ENCODE results near the gene TMEM126A.

DNA sequence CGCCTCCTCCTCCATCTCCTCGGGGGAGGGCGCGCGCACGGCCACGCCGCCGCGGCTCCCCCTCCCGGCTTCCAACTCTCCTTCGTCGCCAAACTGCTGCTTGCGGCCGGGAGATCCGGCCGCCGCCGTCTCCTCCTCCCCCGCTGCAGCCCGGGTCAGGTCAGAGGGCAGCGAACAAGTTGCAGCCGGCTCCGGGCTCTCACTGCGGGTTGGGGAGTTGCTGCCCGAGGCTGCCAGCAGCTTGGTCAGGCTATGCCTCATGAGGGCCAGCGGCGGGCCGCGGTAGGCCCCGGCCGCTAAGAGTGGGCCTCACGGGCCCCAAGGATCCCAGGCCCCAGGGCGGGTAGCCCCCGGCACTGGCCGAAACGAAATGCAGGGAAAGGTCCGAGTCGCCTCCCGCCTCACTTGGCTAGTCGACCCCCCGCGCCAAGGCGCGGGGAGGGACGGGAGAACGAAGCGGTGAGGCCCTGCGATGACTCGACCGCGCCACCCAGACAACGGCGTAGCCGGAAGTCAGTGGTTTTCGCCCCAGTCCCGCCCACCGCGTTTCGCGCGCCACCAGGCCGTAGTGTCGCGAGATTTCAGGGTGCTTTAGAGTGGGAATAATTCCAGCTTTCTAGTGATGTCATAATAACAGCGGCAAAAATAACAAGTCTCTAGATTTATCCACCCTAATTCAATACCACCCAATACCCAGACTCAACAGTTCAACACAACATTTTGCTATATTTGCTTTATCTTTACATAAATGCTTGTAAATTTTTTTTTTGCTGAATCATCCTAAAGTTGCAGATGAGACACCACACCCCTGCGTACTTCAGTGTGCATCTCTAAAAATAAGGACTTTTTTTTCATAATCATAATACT, 17.1 kb downstream of the TMEM126A start, which contains the start of gene CREBZF:
- TF ChIP-seq, protein P1, sequence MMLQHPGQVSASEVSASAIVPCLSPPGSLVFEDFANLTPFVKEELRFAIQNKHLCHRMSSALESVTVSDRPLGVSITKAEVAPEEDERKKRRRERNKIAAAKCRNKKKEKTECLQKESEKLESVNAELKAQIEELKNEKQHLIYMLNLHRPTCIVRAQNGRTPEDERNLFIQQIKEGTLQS (IDR thresholded peaks at IDR 0.05): no peak
- TF ChIP-seq, protein P2, sequence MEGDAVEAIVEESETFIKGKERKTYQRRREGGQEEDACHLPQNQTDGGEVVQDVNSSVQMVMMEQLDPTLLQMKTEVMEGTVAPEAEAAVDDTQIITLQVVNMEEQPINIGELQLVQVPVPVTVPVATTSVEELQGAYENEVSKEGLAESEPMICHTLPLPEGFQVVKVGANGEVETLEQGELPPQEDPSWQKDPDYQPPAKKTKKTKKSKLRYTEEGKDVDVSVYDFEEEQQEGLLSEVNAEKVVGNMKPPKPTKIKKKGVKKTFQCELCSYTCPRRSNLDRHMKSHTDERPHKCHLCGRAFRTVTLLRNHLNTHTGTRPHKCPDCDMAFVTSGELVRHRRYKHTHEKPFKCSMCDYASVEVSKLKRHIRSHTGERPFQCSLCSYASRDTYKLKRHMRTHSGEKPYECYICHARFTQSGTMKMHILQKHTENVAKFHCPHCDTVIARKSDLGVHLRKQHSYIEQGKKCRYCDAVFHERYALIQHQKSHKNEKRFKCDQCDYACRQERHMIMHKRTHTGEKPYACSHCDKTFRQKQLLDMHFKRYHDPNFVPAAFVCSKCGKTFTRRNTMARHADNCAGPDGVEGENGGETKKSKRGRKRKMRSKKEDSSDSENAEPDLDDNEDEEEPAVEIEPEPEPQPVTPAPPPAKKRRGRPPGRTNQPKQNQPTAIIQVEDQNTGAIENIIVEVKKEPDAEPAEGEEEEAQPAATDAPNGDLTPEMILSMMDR (IDR thresholded peaks at IDR 0.05; ENCODE audit: low read depth, low read length, missing input control): no peak
- TF ChIP-seq TAF1 (conservative IDR thresholded peaks at IDR 0.05) (peak; percentile 45), RXRA (IDR thresholded peaks at IDR 0.05) (peak in 1 of 2 donors; percentile 7), HNF4A (conservative IDR thresholded peaks at IDR 0.05) (no peak), YY1 (IDR thresholded peaks at IDR 0.05) (peak; percentile 79), FOXA2 (IDR thresholded peaks at IDR 0.05) (no peak), HNF4G (IDR thresholded peaks at IDR 0.05) (no peak), NR2F2 (IDR thresholded peaks at IDR 0.05) (peak; percentile 24), RAD21 (IDR thresholded peaks at IDR 0.05) (no peak), EGR1 (IDR thresholded peaks at IDR 0.05; ENCODE audit: low read depth in 2 of 2) (no peak)
- TF ChIP-seq, protein P3, sequence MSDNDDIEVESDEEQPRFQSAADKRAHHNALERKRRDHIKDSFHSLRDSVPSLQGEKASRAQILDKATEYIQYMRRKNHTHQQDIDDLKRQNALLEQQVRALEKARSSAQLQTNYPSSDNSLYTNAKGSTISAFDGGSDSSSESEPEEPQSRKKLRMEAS (IDR thresholded peaks at IDR 0.05): no peak
- TF ChIP-seq, protein P4, sequence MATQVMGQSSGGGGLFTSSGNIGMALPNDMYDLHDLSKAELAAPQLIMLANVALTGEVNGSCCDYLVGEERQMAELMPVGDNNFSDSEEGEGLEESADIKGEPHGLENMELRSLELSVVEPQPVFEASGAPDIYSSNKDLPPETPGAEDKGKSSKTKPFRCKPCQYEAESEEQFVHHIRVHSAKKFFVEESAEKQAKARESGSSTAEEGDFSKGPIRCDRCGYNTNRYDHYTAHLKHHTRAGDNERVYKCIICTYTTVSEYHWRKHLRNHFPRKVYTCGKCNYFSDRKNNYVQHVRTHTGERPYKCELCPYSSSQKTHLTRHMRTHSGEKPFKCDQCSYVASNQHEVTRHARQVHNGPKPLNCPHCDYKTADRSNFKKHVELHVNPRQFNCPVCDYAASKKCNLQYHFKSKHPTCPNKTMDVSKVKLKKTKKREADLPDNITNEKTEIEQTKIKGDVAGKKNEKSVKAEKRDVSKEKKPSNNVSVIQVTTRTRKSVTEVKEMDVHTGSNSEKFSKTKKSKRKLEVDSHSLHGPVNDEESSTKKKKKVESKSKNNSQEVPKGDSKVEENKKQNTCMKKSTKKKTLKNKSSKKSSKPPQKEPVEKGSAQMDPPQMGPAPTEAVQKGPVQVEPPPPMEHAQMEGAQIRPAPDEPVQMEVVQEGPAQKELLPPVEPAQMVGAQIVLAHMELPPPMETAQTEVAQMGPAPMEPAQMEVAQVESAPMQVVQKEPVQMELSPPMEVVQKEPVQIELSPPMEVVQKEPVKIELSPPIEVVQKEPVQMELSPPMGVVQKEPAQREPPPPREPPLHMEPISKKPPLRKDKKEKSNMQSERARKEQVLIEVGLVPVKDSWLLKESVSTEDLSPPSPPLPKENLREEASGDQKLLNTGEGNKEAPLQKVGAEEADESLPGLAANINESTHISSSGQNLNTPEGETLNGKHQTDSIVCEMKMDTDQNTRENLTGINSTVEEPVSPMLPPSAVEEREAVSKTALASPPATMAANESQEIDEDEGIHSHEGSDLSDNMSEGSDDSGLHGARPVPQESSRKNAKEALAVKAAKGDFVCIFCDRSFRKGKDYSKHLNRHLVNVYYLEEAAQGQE (IDR thresholded peaks at IDR 0.05): peak; percentile 64
- TF ChIP-seq, protein P5, sequence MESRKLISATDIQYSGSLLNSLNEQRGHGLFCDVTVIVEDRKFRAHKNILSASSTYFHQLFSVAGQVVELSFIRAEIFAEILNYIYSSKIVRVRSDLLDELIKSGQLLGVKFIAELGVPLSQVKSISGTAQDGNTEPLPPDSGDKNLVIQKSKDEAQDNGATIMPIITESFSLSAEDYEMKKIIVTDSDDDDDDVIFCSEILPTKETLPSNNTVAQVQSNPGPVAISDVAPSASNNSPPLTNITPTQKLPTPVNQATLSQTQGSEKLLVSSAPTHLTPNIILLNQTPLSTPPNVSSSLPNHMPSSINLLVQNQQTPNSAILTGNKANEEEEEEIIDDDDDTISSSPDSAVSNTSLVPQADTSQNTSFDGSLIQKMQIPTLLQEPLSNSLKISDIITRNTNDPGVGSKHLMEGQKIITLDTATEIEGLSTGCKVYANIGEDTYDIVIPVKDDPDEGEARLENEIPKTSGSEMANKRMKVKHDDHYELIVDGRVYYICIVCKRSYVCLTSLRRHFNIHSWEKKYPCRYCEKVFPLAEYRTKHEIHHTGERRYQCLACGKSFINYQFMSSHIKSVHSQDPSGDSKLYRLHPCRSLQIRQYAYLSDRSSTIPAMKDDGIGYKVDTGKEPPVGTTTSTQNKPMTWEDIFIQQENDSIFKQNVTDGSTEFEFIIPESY (IDR thresholded peaks at IDR 0.05): peak; percentile 99

Measured in liver (tissue), 3 donors.